ENCODE data around the gene RUNX2. TPM values are rescaled to one million over a fixed set of nuclear protein-coding genes. Genes with fewer than 3 reads are reported as not detected.

The RUNX2 gene
- polyA plus RNA-seq, 1 donor (not counting 4 experiments of a cell fraction or from before 2014, with no cell fraction given), result 1.4 TPM

DNA sequence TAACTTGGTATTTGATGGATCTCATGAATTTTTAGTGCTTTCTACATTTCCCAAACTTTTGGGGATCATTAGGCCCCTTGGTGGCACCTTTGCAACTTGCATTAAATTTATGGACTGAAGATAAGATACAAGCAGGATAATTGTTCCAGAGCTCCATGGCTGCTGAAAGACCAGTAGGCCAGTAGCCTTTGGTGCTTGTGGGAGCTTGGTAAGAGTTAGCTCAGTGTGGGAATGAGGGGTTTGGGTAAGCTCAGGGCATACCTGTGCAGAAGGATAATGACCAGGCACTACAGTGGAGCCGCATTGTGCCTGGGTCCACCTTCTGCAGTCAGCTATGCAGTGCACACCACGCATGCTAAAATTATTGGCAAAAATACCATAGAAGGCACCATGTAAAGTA, 290.1 kb downstream of the RUNX2 start:
- peaks cover 20% of the 10 kb centered on the region for H3K4me1 ChIP-seq (ENCODE audit: control insufficient read depth, extremely low read depth, insufficient read depth, low read length)
- no peaks in the 10 kb centered on the region for H3K27me3 ChIP-seq (ENCODE audit: control insufficient read depth, extremely low read depth, insufficient read depth, low read length)
- FAIRE-seq, result no peak
- H3K9ac ChIP-seq (ENCODE audit: control insufficient read depth, extremely low read depth, insufficient read depth, low read length), result no peak overlapping the region
- H3K27ac ChIP-seq (ENCODE audit: control insufficient read depth, insufficient read depth, low read length), result no peak overlapping the region
- no peaks in the 10 kb centered on the region for H3K79me2 ChIP-seq (ENCODE audit: control insufficient read depth, insufficient read depth, low read length)
- H2AFZ ChIP-seq (ENCODE audit: control insufficient read depth, low read length), result no peak overlapping the region
- no peaks in the 10 kb centered on the region for H3K36me3 ChIP-seq (ENCODE audit: control insufficient read depth in 2 of 2, extremely low read depth in 1 of 2, insufficient read depth in 2 of 2, low read length in 2 of 2)
- H4K20me1 ChIP-seq (ENCODE audit: control insufficient read depth, extremely low read depth, insufficient read depth, low read length), result no peaks in the 10 kb centered on the region
- no peak overlapping the region for H3K4me2 ChIP-seq (ENCODE audit: control insufficient read depth, extremely low read depth, insufficient read depth, low read depth, low read length)
- dilution Hi-C loops (cut with MboI; ENCODE audit: extremely low pct_ligation_motif_present, low sequenced_read_pairs), result no loop called here
- no peaks in the 10 kb centered on the region for H3K9me1 ChIP-seq (ENCODE audit: control insufficient read depth, extremely low read depth, insufficient read depth, low read length)
- H3K9me3 ChIP-seq (ENCODE audit: control insufficient read depth, low read depth, low read length), result no peaks in the 10 kb centered on the region
- no peak for DNase-seq (ENCODE audit: low read depth, low spot score)
- no peak overlapping the region for H3K4me3 ChIP-seq (ENCODE audit: control insufficient read depth in 2 of 3, extremely low read depth in 1 of 3, insufficient read depth in 2 of 3, low read depth in 1 of 3, low read length in 3 of 3)
- TF ChIP-seq EZH2 (IDR thresholded peaks at IDR 0.05; ENCODE audit: low read length), result no peak
- TF ChIP-seq, protein P1, sequence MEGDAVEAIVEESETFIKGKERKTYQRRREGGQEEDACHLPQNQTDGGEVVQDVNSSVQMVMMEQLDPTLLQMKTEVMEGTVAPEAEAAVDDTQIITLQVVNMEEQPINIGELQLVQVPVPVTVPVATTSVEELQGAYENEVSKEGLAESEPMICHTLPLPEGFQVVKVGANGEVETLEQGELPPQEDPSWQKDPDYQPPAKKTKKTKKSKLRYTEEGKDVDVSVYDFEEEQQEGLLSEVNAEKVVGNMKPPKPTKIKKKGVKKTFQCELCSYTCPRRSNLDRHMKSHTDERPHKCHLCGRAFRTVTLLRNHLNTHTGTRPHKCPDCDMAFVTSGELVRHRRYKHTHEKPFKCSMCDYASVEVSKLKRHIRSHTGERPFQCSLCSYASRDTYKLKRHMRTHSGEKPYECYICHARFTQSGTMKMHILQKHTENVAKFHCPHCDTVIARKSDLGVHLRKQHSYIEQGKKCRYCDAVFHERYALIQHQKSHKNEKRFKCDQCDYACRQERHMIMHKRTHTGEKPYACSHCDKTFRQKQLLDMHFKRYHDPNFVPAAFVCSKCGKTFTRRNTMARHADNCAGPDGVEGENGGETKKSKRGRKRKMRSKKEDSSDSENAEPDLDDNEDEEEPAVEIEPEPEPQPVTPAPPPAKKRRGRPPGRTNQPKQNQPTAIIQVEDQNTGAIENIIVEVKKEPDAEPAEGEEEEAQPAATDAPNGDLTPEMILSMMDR (optimal IDR thresholded peaks at IDR 0.05 in 1 of 3, IDR thresholded peaks at IDR 0.05 in 1 of 3, conservative IDR thresholded peaks at IDR 0.05 in 1 of 3; ENCODE audit: extremely low read depth in 1 of 3, insufficient read depth in 2 of 3, low read length in 3 of 3), result no peak

DNA sequence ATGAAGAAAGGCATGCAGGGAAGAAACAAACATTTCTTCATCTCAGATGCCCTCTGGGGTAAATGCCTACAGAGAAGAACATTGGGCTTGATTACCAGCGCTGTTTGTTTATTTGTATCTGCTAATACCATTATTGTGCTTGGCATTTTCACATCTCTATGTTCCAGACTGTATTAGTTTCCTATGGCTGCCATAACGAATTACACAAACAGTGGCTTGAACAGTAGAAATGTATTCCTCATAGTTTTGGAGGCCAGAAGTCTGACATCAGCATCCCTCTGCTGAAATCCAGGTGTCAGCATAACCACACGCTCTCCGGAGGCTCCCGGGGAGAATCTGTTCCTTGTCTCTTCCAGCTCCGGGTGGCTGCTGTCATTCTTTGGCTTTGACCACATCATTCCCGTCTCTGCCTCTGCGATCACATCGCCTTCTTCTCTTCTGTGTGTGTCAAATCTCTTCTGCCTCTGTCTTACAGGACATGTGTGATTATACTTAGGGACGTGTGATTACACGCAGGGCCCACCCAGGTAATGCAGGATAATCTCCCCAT, 291.2 kb downstream of the RUNX2 start:
- H3K27ac ChIP-seq (ENCODE audit: control insufficient read depth, insufficient read depth, low read length), result no peak overlapping the region
- no peak for DNase-seq (ENCODE audit: low read depth, low spot score)
- no peaks in the 10 kb centered on the region for H4K20me1 ChIP-seq (ENCODE audit: control insufficient read depth, extremely low read depth, insufficient read depth, low read length)
- H2AFZ ChIP-seq (ENCODE audit: control insufficient read depth, low read length), result no peak overlapping the region
- no peaks in the 10 kb centered on the region for H3K27me3 ChIP-seq (ENCODE audit: control insufficient read depth, extremely low read depth, insufficient read depth, low read length)
- FAIRE-seq, result no peak
- no peak overlapping the region for H3K4me2 ChIP-seq (ENCODE audit: control insufficient read depth, extremely low read depth, insufficient read depth, low read depth, low read length)
- H3K9me1 ChIP-seq (ENCODE audit: control insufficient read depth, extremely low read depth, insufficient read depth, low read length), result no peaks in the 10 kb centered on the region
- H3K4me3 ChIP-seq (ENCODE audit: control insufficient read depth in 2 of 3, extremely low read depth in 1 of 3, insufficient read depth in 2 of 3, low read depth in 1 of 3, low read length in 3 of 3), result no peak overlapping the region
- H3K79me2 ChIP-seq (ENCODE audit: control insufficient read depth, insufficient read depth, low read length), result no peaks in the 10 kb centered on the region
- no peaks in the 10 kb centered on the region for H3K36me3 ChIP-seq (ENCODE audit: control insufficient read depth in 2 of 2, extremely low read depth in 1 of 2, insufficient read depth in 2 of 2, low read length in 2 of 2)
- peaks cover 10% of the 10 kb centered on the region for H3K4me1 ChIP-seq (ENCODE audit: control insufficient read depth, extremely low read depth, insufficient read depth, low read length)
- dilution Hi-C loops (cut with MboI; ENCODE audit: extremely low pct_ligation_motif_present, low sequenced_read_pairs), result no loop called here
- TF ChIP-seq, protein P1 (optimal IDR thresholded peaks at IDR 0.05 in 1 of 3, IDR thresholded peaks at IDR 0.05 in 1 of 3, conservative IDR thresholded peaks at IDR 0.05 in 1 of 3; ENCODE audit: extremely low read depth in 1 of 3, insufficient read depth in 2 of 3, low read length in 3 of 3), result no peak
- TF ChIP-seq EZH2 (IDR thresholded peaks at IDR 0.05; ENCODE audit: low read length), result no peak
- H3K9me3 ChIP-seq (ENCODE audit: control insufficient read depth, low read depth, low read length), result no peaks in the 10 kb centered on the region
- no peak overlapping the region for H3K9ac ChIP-seq (ENCODE audit: control insufficient read depth, extremely low read depth, insufficient read depth, low read length)
